Psoas muscle (tissue), 8 donors: ENCODE data around the gene PPP4R3A. TPM values are rescaled to one million over a fixed set of nuclear protein-coding genes. Genes with fewer than 3 reads are reported as not detected.
"Not testable (repeated sequence)": the region's sequence is repeated elsewhere in the genome, so short reads cannot be mapped to it uniquely, and the experiment has no call there.

Experiments
- ATAC-seq, 4 donors: fragments of 200-7000 bp; cut with Tn5 transposase; one replicate each; pipeline ENCODE4 v1.9.1; 2020; ENCODE audit warnings: moderate library complexity in 3 of 4, mild to moderate bottlenecking in 2 of 4
- DNase-seq, 2 donors: peaks; one replicate each; pipeline ENCODE4 v3.0.0-alpha.2; 2020
- H3K27ac ChIP-seq: fragments of 200-600 bp; one replicate; pipeline ENCODE4 v1.8.0; 2022
- H3K27me3 ChIP-seq, 3 donors: fragments of 200-600 bp in 1 of 3; one replicate each; pipeline versions ENCODE4 v1.6.1 to v1.8.0; 2013 to 2022; ENCODE audit warnings: low read length in 2 of 3, mild to moderate bottlenecking in 2 of 3, moderate library complexity in 1 of 3; ENCODE audit not compliant: insufficient read depth in 3 of 3
- H3K36me3 ChIP-seq, 2 donors: fragments of 200-600 bp in 1 of 2; one replicate each; pipeline versions ENCODE4 v1.6.1 to v1.8.0; 2013 to 2022; ENCODE audit warnings: low read depth in 1 of 2, mild to moderate bottlenecking in 1 of 2, moderate library complexity in 1 of 2; ENCODE audit not compliant: insufficient read depth in 1 of 2
- H3K4me1 ChIP-seq: fragments of 200-600 bp; one replicate; pipeline ENCODE4 v1.8.0; 2022
- H3K4me3 ChIP-seq: fragments of 200-600 bp; one replicate; pipeline ENCODE4 v1.8.0; 2022; ENCODE audit warnings: mild to moderate bottlenecking
- H3K9me3 ChIP-seq: fragments of 200-600 bp; one replicate; pipeline ENCODE4 v1.8.0; 2022
- WGBS, 3 donors: extraction: QIAGEN DNeasy Blood & Tissue Kit; methylation state at CpG; one replicate each; pipeline versions ENCODE4 v1.1.6 to v1.1.7; 2013; 5-methylcytosine and 5-hydroxymethylcytosine counted together
- intact Hi-C, 2 donors: fragments of 100-400 bp; cut with DNase I; formaldehyde crosslinking; loops; one replicate each; pipeline versions ENCODE4 v1.11.0 to v1.14.2; 2022
- polyA plus RNA-seq, 3 donors: library from polyadenylated mRNA; stranded (reverse); fragments of 200-250 nt; gene quantifications; one replicate each; pipeline ENCODE4 v1.2.3, GENCODE V29; 2013
- total RNA-seq, 4 donors: library from RNA; stranded (reverse); fragmentation: NEBNext Ultra II Directional in 2 of 4; extraction: Animal tissue kit (Norgen Biotek cat#: 25700) in 2 of 4; gene quantifications; one replicate each; pipeline versions ENCODE4 v1.2.1 to v1.2.4, GENCODE V29; 2021 to 2023
- TF ChIP-seq, protein P1 (sequence below): fragments of 200-600 bp; IDR thresholded peaks from one replicate; pipeline ENCODE4 v1.8.0; 2022; ENCODE audit warnings: antibody characterized with exemption
- donor health status: healthy with polysubstance abuse.
- donor health status: DM: no; HTN: no; CAD: no; lungs with moderate emphysema.
- donor health status: Bipolar disorder and iron deficiency.
- donor health status: healthy.
- donor health status: DM: yes; HTN: yes; CAD: no.
- donor health status: DM: no; HTN: no; CAD: no.
- donor health status: DM: no; HTN: no; CAD: no.
- donor health status: DM: yes; HTN: yes; CAD: no.

PPP4R3A gene
- total and polyA plus RNA-seq, 7 donors: 33.3 to 92.4 (median 50.6) TPM

DNA sequence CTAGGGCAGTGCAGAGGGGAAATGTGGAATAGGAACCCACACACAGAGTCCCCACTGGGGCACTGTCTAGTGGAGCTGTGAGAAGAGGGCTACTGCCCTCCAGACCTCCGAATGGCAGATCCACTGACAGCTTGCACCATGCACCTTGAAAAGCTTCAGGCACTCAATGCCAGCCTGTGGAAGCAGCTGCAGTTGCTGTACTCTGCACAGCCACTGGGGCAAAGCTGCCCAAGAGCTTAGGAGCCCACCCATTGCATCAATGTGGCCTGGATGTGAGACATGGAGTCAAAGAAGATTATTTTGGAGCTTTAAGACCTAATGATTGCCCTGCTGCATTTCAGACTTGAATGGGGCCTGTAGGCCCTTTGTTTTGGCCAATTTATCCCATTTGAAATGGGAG, 70.8 kb downstream of the PPP4R3A start:
- Histone ChIP-seq H3K27ac (no peak overlapping the region), H3K9me3 (no peaks in the 10 kb centered on the region), H3K4me1 (no peaks in the 10 kb centered on the region), H3K27me3 (no peaks in the 10 kb centered on the region), H3K4me3 (no peak overlapping the region), H3K36me3 (no peaks in the 10 kb centered on the region)
- ATAC-seq: no peak
- no peak for DNase-seq
- WGBS, 3 donors: 86 to 94% (median 89%) methylated on average over 1 of the region's 1 CpG
- TF ChIP-seq, protein P1, sequence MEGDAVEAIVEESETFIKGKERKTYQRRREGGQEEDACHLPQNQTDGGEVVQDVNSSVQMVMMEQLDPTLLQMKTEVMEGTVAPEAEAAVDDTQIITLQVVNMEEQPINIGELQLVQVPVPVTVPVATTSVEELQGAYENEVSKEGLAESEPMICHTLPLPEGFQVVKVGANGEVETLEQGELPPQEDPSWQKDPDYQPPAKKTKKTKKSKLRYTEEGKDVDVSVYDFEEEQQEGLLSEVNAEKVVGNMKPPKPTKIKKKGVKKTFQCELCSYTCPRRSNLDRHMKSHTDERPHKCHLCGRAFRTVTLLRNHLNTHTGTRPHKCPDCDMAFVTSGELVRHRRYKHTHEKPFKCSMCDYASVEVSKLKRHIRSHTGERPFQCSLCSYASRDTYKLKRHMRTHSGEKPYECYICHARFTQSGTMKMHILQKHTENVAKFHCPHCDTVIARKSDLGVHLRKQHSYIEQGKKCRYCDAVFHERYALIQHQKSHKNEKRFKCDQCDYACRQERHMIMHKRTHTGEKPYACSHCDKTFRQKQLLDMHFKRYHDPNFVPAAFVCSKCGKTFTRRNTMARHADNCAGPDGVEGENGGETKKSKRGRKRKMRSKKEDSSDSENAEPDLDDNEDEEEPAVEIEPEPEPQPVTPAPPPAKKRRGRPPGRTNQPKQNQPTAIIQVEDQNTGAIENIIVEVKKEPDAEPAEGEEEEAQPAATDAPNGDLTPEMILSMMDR: no peak
- intact Hi-C loops: no loop called here

DNA sequence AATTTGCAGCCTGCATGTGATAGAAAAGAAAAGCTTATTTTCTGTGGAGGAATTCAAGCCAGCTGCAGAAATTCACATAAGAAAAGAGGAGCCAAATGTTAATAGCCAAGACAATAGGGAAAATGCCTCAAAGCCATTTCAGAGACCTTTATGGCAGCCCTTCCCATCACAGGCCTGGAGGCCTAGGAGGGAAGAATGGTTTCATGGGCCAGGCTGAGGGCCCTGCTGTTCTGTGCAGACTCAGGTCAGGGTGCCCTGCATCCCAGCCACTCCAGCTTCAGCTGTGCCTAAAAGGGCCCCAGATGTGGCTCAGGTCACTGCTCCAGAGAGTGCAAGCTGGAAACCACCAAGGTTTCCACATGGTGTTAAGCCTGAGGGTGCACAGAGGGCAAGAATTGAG, 71.3 kb downstream of the PPP4R3A start:
- no peak overlapping the region for H3K4me3 ChIP-seq
- intact Hi-C loops: no loop called here
- H3K27me3 ChIP-seq: no peaks in the 10 kb centered on the region
- H3K9me3 ChIP-seq: no peaks in the 10 kb centered on the region
- H3K4me1 ChIP-seq: no peaks in the 10 kb centered on the region
- DNase-seq (no peak), ATAC-seq (no peak)
- H3K36me3 ChIP-seq: no peaks in the 10 kb centered on the region
- TF ChIP-seq, protein P1: no peak
- H3K27ac ChIP-seq: no peak overlapping the region

DNA sequence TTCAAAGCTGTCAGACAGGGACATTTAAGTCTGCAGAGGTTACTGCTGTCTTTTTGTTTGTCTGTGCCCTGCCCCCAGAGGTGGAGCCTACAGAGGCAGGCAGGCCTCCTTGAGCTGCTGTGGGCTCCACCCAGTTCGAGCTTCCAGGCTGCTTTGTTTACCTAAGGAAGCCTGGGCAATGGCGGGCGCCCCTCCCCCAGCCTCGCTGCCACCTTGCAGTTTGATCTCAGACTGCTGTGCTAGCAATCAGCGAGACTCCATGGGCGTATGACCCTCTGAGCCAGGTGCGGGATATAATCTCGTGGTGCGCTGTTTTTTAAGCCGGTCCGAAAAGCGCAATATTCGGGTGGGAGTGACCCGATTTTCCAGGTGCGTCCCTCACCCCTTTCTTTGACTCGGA, 73.8 kb downstream of the PPP4R3A start:
- WGBS, 3 donors: 78 to 85% (median 84%) methylated on average over 16 of the region's 16 CpGs
- not testable (repeated sequence) for H3K4me1 ChIP-seq, ATAC-seq

DNA sequence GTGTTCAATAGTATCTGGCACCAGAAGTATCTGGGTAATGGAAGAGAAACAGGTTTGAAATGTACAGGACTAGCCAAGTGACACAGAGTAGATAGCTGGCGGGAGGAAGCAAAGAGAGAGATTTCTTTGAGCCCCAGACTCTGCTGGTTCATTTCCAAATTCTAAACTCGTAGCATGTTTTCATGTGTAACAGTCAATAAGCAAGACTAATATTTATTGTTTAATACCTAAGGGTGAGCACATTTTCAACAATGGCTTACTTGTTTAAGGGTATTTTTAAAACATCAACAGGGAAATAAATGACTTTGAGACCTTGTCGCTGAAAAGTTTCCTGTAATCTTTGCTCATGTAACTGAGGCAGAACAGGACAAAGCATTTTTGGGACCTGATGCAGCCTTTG, 80.7 kb downstream of the PPP4R3A start:
- ATAC-seq (no peak), DNase-seq (no peak)
- no peak overlapping the region for H3K4me3 ChIP-seq

More for the DNA sequence above, 73.8 kb downstream of the PPP4R3A start:
- H3K36me3 ChIP-seq, H3K9me3 ChIP-seq, H3K27me3 ChIP-seq, H3K4me3 ChIP-seq, H3K27ac ChIP-seq, intact Hi-C loops, DNase-seq: not testable (repeated sequence)

DNA sequence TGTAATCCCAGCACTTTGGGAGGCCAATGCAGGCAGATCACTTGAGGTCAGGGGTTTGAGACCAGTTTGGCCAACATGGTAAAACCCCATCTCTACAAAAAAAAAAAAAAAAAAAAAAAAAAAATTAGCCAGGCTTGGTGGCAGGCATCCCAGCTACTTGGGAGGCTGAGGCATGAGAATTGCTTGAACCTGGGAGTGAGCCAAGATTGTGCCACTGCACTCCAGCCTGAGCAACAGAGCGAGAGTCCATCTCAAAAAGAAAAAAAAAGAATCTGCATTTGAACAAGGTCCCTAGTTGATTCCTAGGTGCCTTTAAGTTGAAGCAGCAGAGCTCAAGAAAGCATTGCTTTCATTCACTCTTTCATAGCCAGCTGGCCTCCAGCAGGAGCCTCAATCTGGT, 81.2 kb downstream of the PPP4R3A start:
- H3K9me3 ChIP-seq, H3K4me1 ChIP-seq, H3K27ac ChIP-seq, ATAC-seq, H3K27me3 ChIP-seq, H3K36me3 ChIP-seq, H3K4me3 ChIP-seq, intact Hi-C loops, DNase-seq: not testable (repeated sequence)
- 27 to 39% (median 31%) methylated on average over 1 of the region's 1 CpG for WGBS, 3 donors

More for the DNA sequence above, 80.7 kb downstream of the PPP4R3A start:
- Histone ChIP-seq H3K27me3 (no peaks in the 10 kb centered on the region), H3K4me1 (no peaks in the 10 kb centered on the region), H3K27ac (no peak overlapping the region), H3K9me3 (no peaks in the 10 kb centered on the region), H3K36me3 (no peaks in the 10 kb centered on the region)
- TF ChIP-seq, protein P1: no peak
- 70 to 74% (median 70%) methylated on average over 3 of the region's 3 CpGs for WGBS, 3 donors
- intact Hi-C loops: no loop called here

DNA sequence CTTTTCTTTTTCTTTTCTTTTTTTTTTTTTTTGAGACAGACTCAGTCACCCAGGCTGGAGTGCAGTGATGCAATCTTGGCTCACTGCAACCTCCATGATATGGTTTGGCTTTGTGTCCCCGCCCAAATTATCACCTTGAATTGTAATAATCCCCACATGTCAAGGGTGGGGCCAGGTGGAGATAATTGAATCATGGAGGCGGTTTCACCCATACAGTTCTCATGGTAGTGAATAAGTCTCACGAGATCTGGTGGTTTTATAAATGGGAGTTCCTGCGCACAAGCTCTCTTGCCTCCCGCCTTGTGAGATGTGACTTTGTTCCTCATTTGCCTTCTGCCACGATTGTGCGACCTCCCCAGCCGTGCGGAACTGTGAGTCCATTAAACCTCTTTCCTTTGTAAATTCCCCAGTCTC, 84.6 kb downstream of the PPP4R3A start:
- 72 to 90% (median 87%) methylated on average over 9 of the region's 9 CpGs for WGBS, 3 donors
- H3K4me1 ChIP-seq, intact Hi-C loops, ATAC-seq, H3K27me3 ChIP-seq, H3K36me3 ChIP-seq, DNase-seq, H3K4me3 ChIP-seq, H3K27ac ChIP-seq, H3K9me3 ChIP-seq: not testable (repeated sequence)
